OCI-LY3 (cell line): ENCODE measurements around the gene COMT.

Experiments used
- EZH2phosphoT487 ChIP-seq: fragments of 200-600 bp; shearing (Covaris generic); IDR thresholded peaks from 2 replicates; pipeline ENCODE4 v1.6.1; 2018; ENCODE audit warnings: antibody characterized with exemption, mixed run types, low read depth
- TF ChIP-seq, protein P1 (sequence below): fragments of 200-600, 300-600 bp; sonication (generic); IDR thresholded peaks from 2 replicates; pipeline ENCODE4 v1.5.1; 2014; ENCODE audit warnings: antibody characterized with exemption, low read length, low read depth

DNA sequence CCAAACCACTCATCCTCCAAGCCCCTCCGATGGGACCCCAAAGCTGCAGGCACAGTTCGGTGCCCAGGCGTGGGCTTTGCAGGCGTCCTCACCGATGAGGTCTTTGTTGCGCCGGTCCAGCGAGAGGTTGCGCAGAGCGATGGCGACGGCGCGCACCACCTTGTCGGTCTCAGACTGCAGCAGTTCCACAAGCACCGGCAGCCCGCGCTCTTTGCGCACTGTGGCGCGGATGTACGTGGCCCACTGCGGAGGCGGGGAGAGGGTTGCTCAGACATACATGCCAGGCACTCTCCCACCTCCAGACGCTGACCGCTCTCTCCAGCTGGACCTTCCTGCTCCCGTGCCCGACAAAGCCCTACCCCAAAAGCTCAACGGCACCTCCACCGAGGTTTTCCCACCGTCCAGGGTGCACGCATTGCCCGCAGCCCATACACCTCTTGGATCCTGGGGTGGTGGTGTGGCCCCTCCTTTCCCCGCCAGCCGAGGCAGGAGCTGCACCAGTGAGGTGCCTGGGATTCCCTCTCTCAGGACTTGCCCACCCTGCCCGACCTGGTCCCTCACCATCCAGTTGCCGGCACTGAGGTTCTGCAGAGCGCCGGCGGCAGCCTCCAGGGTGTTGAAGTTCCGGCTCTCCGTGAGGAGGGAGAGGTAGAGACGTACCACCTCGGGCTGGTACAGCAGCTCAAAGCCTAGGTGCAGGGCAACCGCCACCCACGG is 32.1 kb downstream of the COMT start:
- TF ChIP-seq, protein P1, sequence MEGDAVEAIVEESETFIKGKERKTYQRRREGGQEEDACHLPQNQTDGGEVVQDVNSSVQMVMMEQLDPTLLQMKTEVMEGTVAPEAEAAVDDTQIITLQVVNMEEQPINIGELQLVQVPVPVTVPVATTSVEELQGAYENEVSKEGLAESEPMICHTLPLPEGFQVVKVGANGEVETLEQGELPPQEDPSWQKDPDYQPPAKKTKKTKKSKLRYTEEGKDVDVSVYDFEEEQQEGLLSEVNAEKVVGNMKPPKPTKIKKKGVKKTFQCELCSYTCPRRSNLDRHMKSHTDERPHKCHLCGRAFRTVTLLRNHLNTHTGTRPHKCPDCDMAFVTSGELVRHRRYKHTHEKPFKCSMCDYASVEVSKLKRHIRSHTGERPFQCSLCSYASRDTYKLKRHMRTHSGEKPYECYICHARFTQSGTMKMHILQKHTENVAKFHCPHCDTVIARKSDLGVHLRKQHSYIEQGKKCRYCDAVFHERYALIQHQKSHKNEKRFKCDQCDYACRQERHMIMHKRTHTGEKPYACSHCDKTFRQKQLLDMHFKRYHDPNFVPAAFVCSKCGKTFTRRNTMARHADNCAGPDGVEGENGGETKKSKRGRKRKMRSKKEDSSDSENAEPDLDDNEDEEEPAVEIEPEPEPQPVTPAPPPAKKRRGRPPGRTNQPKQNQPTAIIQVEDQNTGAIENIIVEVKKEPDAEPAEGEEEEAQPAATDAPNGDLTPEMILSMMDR = no peak
- no peak for TF ChIP-seq EZH2phosphoT487
